K562 (cell line): Measurements from ENCODE around the gene AANAT. TPM values are rescaled to one million over a fixed set of nuclear protein-coding genes. Genes with fewer than 3 reads are reported as not detected.
A peak's percentile ranks its signal among the peaks of the same experiment; 100 is the strongest.

Source experiments
- ATAC-seq: fragments of 200-7000 bp; cut with Tn5 transposase; 3 replicates; pipeline ENCODE4 v1.9.1; 2020; ENCODE audit warnings: moderate library complexity
- BruUV-seq: library from RNA; stranded (reverse); fragments of 400-500 nt; replicated peaks from 2 replicates; lab custom pipeline; 2021; lab: Mats Ljungman, UMichigan
- CTCF ChIA-PET: fragments of 300-600 bp; formaldehyde crosslinking; extraction: SDS; loops from one replicate; lab custom pipeline; 2021; ENCODE audit warnings: low intra/inter-chr PET ratio; lab: Yijun Ruan, JAX
- POLR2A ChIA-PET: fragments of 300-600, 350-650 bp; sonication (Branson Sonifier 250); formaldehyde crosslinking; extraction: SDS; loops from one replicate; lab custom pipeline; 2021; ENCODE audit warnings: antibody characterized with exemption, inconsistent platforms; lab: Yijun Ruan, JAX
- DNase-seq, 4 experiments: peaks; one replicate each; pipeline versions ENCODE4 v3.0.0 to v3.0.0-alpha.2; 2011 to 2018; ENCODE audit warnings: low spot score in 3 of 4, mixed read lengths in 3 of 4; ENCODE audit errors: extremely low read depth in 1 of 4
- FAIRE-seq: peaks from 2 replicates; lab custom pipeline; 2011; peaks lifted over from hg19 to GRCh38; lab: Jason Lieb, UNC
- H2AFZ ChIP-seq: 2 replicates; pipeline ENCODE4 v1.6.0; 2011; ENCODE audit warnings: low read depth, low read length, control low read depth, inconsistent platforms
- H3K27ac ChIP-seq: fragments of 200-600 bp; 3 replicates; pipeline ENCODE4 v1.8.0; 2011; ENCODE audit warnings: low read depth, mild to moderate bottlenecking, control low read depth, inconsistent platforms, low read length, moderate library complexity, mixed read lengths; ENCODE audit errors: extremely low read depth
- H3K27me3 ChIP-seq, 2 experiments: fragments of 300-600 bp in 1 of 2; 2 replicates in 1 of 2; 3 replicates in 1 of 2; pipeline versions ENCODE4 v1.6.0 to v1.8.0; 2011; ENCODE audit warnings: inconsistent platforms in 2 of 2, low read length in 2 of 2, mild to moderate bottlenecking in 1 of 2, mixed read lengths in 1 of 2, moderate library complexity in 1 of 2; ENCODE audit not compliant: control insufficient read depth in 2 of 2, insufficient read depth in 2 of 2
- H3K36me3 ChIP-seq: fragments of 300-600 bp; 3 replicates; pipeline ENCODE4 v1.8.0; 2011; ENCODE audit warnings: mild to moderate bottlenecking, low read length, inconsistent platforms; ENCODE audit not compliant: control insufficient read depth, insufficient read depth
- H3K4me1 ChIP-seq, 2 experiments: fragments of 200-600 bp in 1 of 2; replicated peaks in 1 of 2; 2 replicates in 1 of 2; 3 replicates in 1 of 2; pipeline versions ENCODE4 v1.5.1 to v1.8.0; 2011; ENCODE audit warnings: inconsistent platforms in 2 of 2, low read length in 2 of 2, mild to moderate bottlenecking in 1 of 2, mixed read lengths in 1 of 2, moderate library complexity in 1 of 2; ENCODE audit not compliant: control insufficient read depth in 2 of 2, insufficient read depth in 2 of 2
- H3K4me2 ChIP-seq: 2 replicates; pipeline ENCODE4 v1.6.1; 2011; ENCODE audit warnings: low read length, control low read depth, inconsistent platforms, mixed read lengths; ENCODE audit not compliant: insufficient read depth
- H3K4me3 ChIP-seq: fragments of 200-600 bp; sonication (generic), shearing (Covaris generic); 2 replicates; pipeline ENCODE4 v1.5.1; 2016; ENCODE audit warnings: control low read depth, inconsistent platforms
- H3K79me2 ChIP-seq: fragments of 200-600 bp; 3 replicates; pipeline ENCODE4 v1.8.0; 2011; ENCODE audit warnings: low read length, inconsistent platforms; ENCODE audit not compliant: control insufficient read depth, insufficient read depth
- H3K9ac ChIP-seq, 2 experiments: 2 replicates each; pipeline versions ENCODE4 v1.6.0 to v1.6.1; 2011; ENCODE audit warnings: low read depth in 2 of 2, low read length in 2 of 2, control low read depth in 1 of 2, inconsistent platforms in 1 of 2, mild to moderate bottlenecking in 1 of 2, mixed read lengths in 1 of 2; ENCODE audit not compliant: insufficient read depth in 1 of 2
- H3K9me1 ChIP-seq: one replicate; pipeline ENCODE4 v1.6.0; 2011; ENCODE audit warnings: inconsistent platforms, mild to moderate bottlenecking, low read length, moderate library complexity; ENCODE audit not compliant: control insufficient read depth, insufficient read depth
- H3K9me3 ChIP-seq: replicated peaks from 2 replicates; pipeline ENCODE4 v1.5.1; 2011; ENCODE audit warnings: low read depth, low read length, inconsistent platforms; ENCODE audit not compliant: control insufficient read depth, insufficient read depth
- H4K20me1 ChIP-seq: replicated peaks from 2 replicates; pipeline ENCODE4 v1.6.1; 2011; ENCODE audit warnings: low read length, inconsistent platforms, mixed read lengths; ENCODE audit not compliant: control insufficient read depth, insufficient read depth
- ATF4 ChIP-seq: fragments of 450-650 bp; formaldehyde crosslinking; IDR thresholded peaks from 2 replicates; pipeline ENCODE4 v1.4.0; 2022; ENCODE audit warnings: mild to moderate bottlenecking, moderate library complexity
- CLOCK ChIP-seq: fragments of 250-450 bp; sonication (Bioruptor Pico); IDR thresholded peaks from 2 replicates; pipeline ENCODE4 v1.4.0; 2020; ENCODE audit warnings: mild to moderate bottlenecking, moderate library complexity, borderline replicate concordance
- ELF4 ChIP-seq: fragments of 450-650 bp; formaldehyde crosslinking; IDR thresholded peaks from 2 replicates; pipeline ENCODE4 v1.4.0; 2022; ENCODE audit warnings: missing genetic modification characterization
- ETV6 ChIP-seq, 3 experiments: fragments of 150-350 bp in 1 of 3; sonication (generic) in 1 of 3; formaldehyde crosslinking in 1 of 3; IDR thresholded peaks; 2 replicates each; pipeline versions ENCODE4 v1.6.1 to v1.8.0; 2014 to 2022; ENCODE audit warnings: borderline replicate concordance in 2 of 3, low read depth in 2 of 3, antibody characterized with exemption in 1 of 3, low read length in 1 of 3, mild to moderate bottlenecking in 1 of 3, missing genetic modification reagents in 1 of 3
- FOXK2 ChIP-seq, 2 experiments: fragments of 450-650 bp; IDR thresholded peaks in 1 of 2; conservative IDR thresholded peaks in 1 of 2; 2 replicates each; pipeline ENCODE4 v1.6.1; 2016; ENCODE audit warnings: low read depth in 2 of 2, mild to moderate bottlenecking in 1 of 2
- GABPB2 ChIP-seq: fragments of 250-450 bp; sonication (Bioruptor Pico); conservative IDR thresholded peaks from 2 replicates; pipeline ENCODE4 v1.5.1; 2021; ENCODE audit warnings: mild to moderate bottlenecking
- HNRNPL ChIP-seq: fragments of 200-400 bp; formaldehyde crosslinking; IDR thresholded peaks from 2 replicates; pipeline ENCODE4 v1.6.1; 2017; ENCODE audit warnings: low read depth, mild to moderate bottlenecking, low read length
- SMARCA4 ChIP-seq: fragments of 450-650 bp; IDR thresholded peaks from 2 replicates; pipeline ENCODE4 v1.6.1; 2016
- SRF ChIP-seq, 2 experiments: fragments of 250-450, 450-650 bp in 1 of 2; sonication (Bioruptor Pico) in 1 of 2; sonication (generic) in 1 of 2; formaldehyde crosslinking; IDR thresholded peaks; 2 replicates each; pipeline versions ENCODE4 v1.5.0 to v1.5.1; 2020 to 2022; ENCODE audit warnings: mild to moderate bottlenecking in 1 of 2, missing genetic modification reagents in 1 of 2
- TEAD1 ChIP-seq, 2 experiments: fragments of 450-650 bp in 1 of 2; sonication (generic) in 1 of 2; formaldehyde crosslinking; IDR thresholded peaks; 2 replicates each; pipeline versions ENCODE4 v1.4.0 to v1.8.0; 2020 to 2022; ENCODE audit warnings: mild to moderate bottlenecking in 2 of 2, missing genetic modification reagents in 1 of 2
- ZBTB8A ChIP-seq: fragments of 450-650 bp; IDR thresholded peaks from 2 replicates; pipeline ENCODE4 v1.6.1; 2018; ENCODE audit warnings: mild to moderate bottlenecking, moderate library complexity; ENCODE audit not compliant: partially characterized antibody
- WGBS: fragments of 100-300 bp; shearing (Covaris generic); methylation state at CpG from one replicate; pipeline ENCODE4 v1.1.6; 2016; ENCODE audit warnings: low coverage, mixed read lengths; ENCODE audit not compliant: insufficient coverage; ENCODE audit errors: missing lambda C conversion rate; 5-methylcytosine and 5-hydroxymethylcytosine counted together
- in situ Hi-C: fragments of 300-500 bp; cut with MboI; formaldehyde crosslinking; loops from 4 replicates; pipeline ENCODE4 v1.15.0; 2018; ENCODE audit warnings: inconsistent platforms, mixed read lengths
- intact Hi-C: fragments of 100-400 bp; cut with micrococcal nuclease; formaldehyde crosslinking; loops from 2 replicates; pipeline ENCODE4 v1.14.2; 2022
- polyA plus RNA-seq, 8 experiments: library from polyadenylated mRNA; depleted of rRNA in 4 of 8; stranded (reverse) in 5 of 8; unstranded in 3 of 8; fragments of >200 nt; fragmentation: Nextera tagmentation in 2 of 8; fragmentation: Illumina TruSeq in 1 of 8; extraction: Ambion mirVana in 2 of 8; extraction: Trizol in 1 of 8; gene quantifications; 2 replicates each; pipeline versions ENCODE4 v1.2.1 to v1.2.3, GENCODE V29; 2011 to 2014; ENCODE audit warnings: inconsistent platforms in 1 of 8, missing spikeins in 1 of 8
- total RNA-seq, 7 experiments: library from RNA; depleted of rRNA in 6 of 7; stranded (reverse); fragments of >200 nt in 6 of 7; fragmentation: Illumina TruSeq in 2 of 7; extraction: Trizol in 2 of 7; gene quantifications; 2 replicates each; pipeline versions ENCODE4 v1.2.1 to v1.2.3, GENCODE V29; 2011 to 2021; ENCODE audit warnings: low replicate concordance in 1 of 7

The AANAT gene
- total and polyA plus RNA-seq, 9 of the 15 experiments (the other 6 are each of a cell fraction or from before 2014, with no cell fraction given), result not detected

DNA sequence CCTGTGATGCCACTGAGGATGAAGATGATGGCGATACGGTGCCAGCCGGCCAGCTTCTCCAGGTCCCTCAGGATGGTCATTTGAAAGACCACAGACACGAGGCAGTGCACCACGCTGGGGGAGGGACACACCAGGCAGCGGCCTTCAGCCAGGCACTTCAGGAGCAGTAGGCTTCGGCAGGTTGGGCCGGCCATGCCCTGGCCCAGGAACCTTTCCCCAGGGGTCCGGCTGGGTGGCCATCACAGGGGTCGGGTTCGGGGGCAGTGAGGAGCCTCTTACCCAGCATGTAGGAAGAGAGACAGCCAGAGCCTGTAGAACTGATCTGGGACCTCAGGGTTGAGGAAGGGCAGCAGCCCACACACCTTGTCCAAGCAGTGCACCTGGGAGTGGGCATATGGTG, 5.3 kb downstream of the AANAT start:
- Histone ChIP-seq H3K9me1 (peaks cover 2% of the 10 kb centered on the region), H3K79me2 (no peaks in the 10 kb centered on the region), H4K20me1 (peaks cover 5% of the 10 kb centered on the region; the same call in 1 of the 2 replicates), H3K4me2 (no peak overlapping the region), H3K4me1 (peaks cover 0 to 59% of the 10 kb centered on the region in 2 experiments; a peak in 2 of 5 replicates), H3K9me3 (no peaks in the 10 kb centered on the region), H3K27ac (no peak overlapping the region), H3K4me3 (no peak overlapping the region), H3K27me3 (peaks cover 10 to 65% of the 10 kb centered on the region in 2 experiments; a peak in 4 of 5 replicates), H3K36me3 (no peaks in the 10 kb centered on the region), H2AFZ (no peak overlapping the region), H3K9ac (peak overlapping the region in 1 of 2 experiments; percentile 52; a peak in 1 of 4 replicates)
- TF ChIP-seq ETV6 (IDR thresholded peaks at IDR 0.05; ENCODE audit: borderline replicate concordance in 1 of 2, low read depth in 2 of 2, low read length in 1 of 2), result no peak
- TF ChIP-seq ETV6 (CRISPR knock-in tag; IDR thresholded peaks at IDR 0.05; ENCODE audit: borderline replicate concordance), result no peak
- TF ChIP-seq TEAD1 (CRISPR knock-in tag; IDR thresholded peaks at IDR 0.05), result no peak
- TF ChIP-seq ATF4, result no peak
- TF ChIP-seq ELF4 (CRISPR knock-in tag), result no peak
- no peak for TF ChIP-seq GABPB2
- TF ChIP-seq CLOCK (CRISPR knock-in tag), result no peak
- no peak for TF ChIP-seq ZBTB8A
- TF ChIP-seq SMARCA4, result no peak
- no peak for TF ChIP-seq FOXK2 (conservative IDR thresholded peaks at IDR 0.05 in 1 of 2, IDR thresholded peaks at IDR 0.05 in 1 of 2; ENCODE audit: low read depth in 2 of 2)
- TF ChIP-seq SRF (CRISPR knock-in tag; IDR thresholded peaks at IDR 0.05), result no peak
- no peak for TF ChIP-seq HNRNPL
- intact Hi-C loops, result no loop called here
- ATAC-seq, result no peak
- no TSS peak for BruUV-seq
- POLR2A ChIA-PET, result interaction anchor here (0.7 to 0.9 kb wide), 2 partner anchors 26 to 40 kb away, joined by 3 to 4 read pairs; no protein-coding TSS in a partner anchor
- 35% methylated on average over 11 of the region's 11 CpGs for WGBS
- CTCF ChIA-PET, result no interaction called here
- FAIRE-seq, result no peak
- no peak for DNase-seq
- in situ Hi-C loops, result no loop called here
